ENCODE data around the gene PSMD1.

The PSMD1 gene

DNA sequence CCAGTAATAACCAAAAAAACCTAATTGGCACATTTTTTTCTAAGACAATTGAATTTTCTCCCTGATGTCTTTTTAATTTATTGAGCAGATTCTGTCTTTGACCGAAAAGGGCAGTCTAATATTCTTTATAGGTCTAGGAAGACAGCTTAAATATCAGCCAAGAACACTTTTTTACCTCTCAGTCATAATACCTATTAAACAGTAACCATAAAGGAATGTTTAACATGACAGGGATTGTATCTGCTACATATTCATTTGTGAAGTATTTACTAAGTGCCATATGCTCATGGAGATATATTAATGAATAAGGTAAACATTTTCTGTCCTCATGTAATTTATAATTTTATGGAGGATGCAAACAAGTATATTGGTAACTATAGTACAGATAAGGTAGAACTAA is 71.3 kb downstream of the PSMD1 start:
- Histone ChIP-seq H2AFZ (ENCODE audit: low read depth) (no peak overlapping the region), H3K79me2 (ENCODE audit: insufficient read depth, low read depth) (peaks cover 12% of the 10 kb centered on the region; the same call in 1 of the 2 replicates), H3K36me3 (ENCODE audit: insufficient read depth) (no peaks in the 10 kb centered on the region), H3K4me3 (IDR thresholded peaks at IDR 0.05; ENCODE audit: insufficient read depth, low read depth, low read length) (no peak overlapping the region), H3K4me2 (no peak overlapping the region), H3K9ac (no peak overlapping the region), H3K4me1 (ENCODE audit: low read depth, poor library complexity, severe bottlenecking) (peaks cover 19% of the 10 kb centered on the region), H4K20me1 (ENCODE audit: insufficient read depth) (no peaks in the 10 kb centered on the region), H3K27me3 (ENCODE audit: insufficient read depth, low read depth) (no peaks in the 10 kb centered on the region), H3K27ac (no peak overlapping the region)
- TF ChIP-seq, protein P1, sequence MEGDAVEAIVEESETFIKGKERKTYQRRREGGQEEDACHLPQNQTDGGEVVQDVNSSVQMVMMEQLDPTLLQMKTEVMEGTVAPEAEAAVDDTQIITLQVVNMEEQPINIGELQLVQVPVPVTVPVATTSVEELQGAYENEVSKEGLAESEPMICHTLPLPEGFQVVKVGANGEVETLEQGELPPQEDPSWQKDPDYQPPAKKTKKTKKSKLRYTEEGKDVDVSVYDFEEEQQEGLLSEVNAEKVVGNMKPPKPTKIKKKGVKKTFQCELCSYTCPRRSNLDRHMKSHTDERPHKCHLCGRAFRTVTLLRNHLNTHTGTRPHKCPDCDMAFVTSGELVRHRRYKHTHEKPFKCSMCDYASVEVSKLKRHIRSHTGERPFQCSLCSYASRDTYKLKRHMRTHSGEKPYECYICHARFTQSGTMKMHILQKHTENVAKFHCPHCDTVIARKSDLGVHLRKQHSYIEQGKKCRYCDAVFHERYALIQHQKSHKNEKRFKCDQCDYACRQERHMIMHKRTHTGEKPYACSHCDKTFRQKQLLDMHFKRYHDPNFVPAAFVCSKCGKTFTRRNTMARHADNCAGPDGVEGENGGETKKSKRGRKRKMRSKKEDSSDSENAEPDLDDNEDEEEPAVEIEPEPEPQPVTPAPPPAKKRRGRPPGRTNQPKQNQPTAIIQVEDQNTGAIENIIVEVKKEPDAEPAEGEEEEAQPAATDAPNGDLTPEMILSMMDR (conservative IDR thresholded peaks at IDR 0.05; ENCODE audit: low read depth, low read length) = no peak

DNA sequence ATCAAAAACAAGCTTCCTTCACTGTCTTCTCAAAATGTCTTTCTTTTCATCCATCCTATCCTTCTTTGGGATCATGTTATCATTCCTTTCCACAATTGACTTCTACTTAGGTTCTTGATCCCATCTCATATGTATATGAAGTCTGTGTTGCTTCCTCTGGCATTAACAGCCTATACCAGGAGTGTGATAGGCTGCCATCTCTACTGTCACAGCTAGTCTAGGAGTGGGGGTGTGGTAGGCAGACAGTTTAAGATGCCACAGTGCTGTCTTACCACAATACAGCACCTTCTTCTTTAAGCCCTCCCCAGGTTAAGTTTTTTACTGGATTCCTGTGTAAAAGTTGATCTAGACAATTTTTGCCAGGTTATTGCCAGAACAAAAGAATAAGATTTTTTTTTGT is 71.9 kb downstream of the PSMD1 start:
- TF ChIP-seq, protein P1 (conservative IDR thresholded peaks at IDR 0.05; ENCODE audit: low read depth, low read length) = no peak
- Histone ChIP-seq H3K4me1 (ENCODE audit: low read depth, poor library complexity, severe bottlenecking) (peaks cover 13% of the 10 kb centered on the region), H3K36me3 (ENCODE audit: insufficient read depth) (no peaks in the 10 kb centered on the region), H3K79me2 (ENCODE audit: insufficient read depth, low read depth) (peaks cover 7% of the 10 kb centered on the region; the same call in 1 of the 2 replicates), H3K9ac (no peak overlapping the region), H3K27ac (no peak overlapping the region; the same call in 1 of the 2 replicates), H3K4me2 (no peak overlapping the region), H3K4me3 (IDR thresholded peaks at IDR 0.05; ENCODE audit: insufficient read depth, low read depth, low read length) (no peak overlapping the region), H3K27me3 (ENCODE audit: insufficient read depth, low read depth) (no peaks in the 10 kb centered on the region), H2AFZ (ENCODE audit: low read depth) (no peak overlapping the region), H4K20me1 (ENCODE audit: insufficient read depth) (no peaks in the 10 kb centered on the region)

- TF ChIP-seq, protein P1 (conservative IDR thresholded peaks at IDR 0.05; ENCODE audit: low read depth, low read length) = no peak
- no peak overlapping the region for H2AFZ ChIP-seq (ENCODE audit: low read depth)
- H3K4me3 ChIP-seq (IDR thresholded peaks at IDR 0.05; ENCODE audit: insufficient read depth, low read depth, low read length) = no peak overlapping the region
- no peaks in the 10 kb centered on the region for H3K27me3 ChIP-seq (ENCODE audit: insufficient read depth, low read depth)
- no peak overlapping the region for H3K27ac ChIP-seq
- no peak overlapping the region for H3K4me2 ChIP-seq
- H3K79me2 ChIP-seq (ENCODE audit: insufficient read depth, low read depth) = peaks cover under 1% of the 10 kb centered on the region; the same call in 1 of the 2 replicates
- H4K20me1 ChIP-seq (ENCODE audit: insufficient read depth) = no peaks in the 10 kb centered on the region
- peaks cover 18% of the 10 kb centered on the region for H3K4me1 ChIP-seq (ENCODE audit: low read depth, poor library complexity, severe bottlenecking)
- no peak overlapping the region for H3K9ac ChIP-seq
- H3K36me3 ChIP-seq (ENCODE audit: insufficient read depth) = no peaks in the 10 kb centered on the region
These were observed 72.5 kb downstream of the PSMD1 start for GRCh38 chr2:231129216-231129615.

DNA sequence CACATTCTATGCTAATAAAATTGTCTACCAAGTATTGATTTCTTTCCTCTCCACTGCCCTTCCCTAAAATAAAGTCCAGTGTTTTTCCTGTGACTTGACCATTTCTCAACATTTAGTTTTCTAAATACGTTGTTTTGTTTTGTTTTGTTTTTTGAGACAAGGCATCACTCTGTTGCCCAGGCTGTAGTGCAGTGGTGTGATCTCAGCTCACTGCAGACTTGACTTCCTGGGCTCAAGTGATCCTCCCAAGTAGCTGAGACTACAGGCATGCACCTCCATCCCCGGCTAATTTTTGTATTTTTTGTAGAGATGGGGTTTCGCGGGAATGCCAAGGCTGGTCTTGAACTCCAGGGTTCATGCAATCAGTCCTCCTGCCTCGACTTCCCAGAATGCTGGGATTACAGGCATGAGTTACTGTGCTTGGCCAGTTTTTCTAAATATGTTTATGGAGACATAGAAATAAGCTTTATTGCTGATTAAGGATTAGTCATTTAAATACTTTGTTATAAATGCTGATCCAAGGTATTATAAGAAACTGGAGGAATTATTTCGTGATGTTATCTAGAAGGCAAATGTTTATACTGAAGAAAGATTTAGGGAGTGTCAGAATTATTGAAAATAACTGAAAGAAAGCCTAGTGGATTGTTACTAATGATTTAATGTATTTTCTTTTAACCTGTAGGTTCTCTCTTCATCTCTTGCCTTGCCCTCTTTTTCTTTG is 73.8 kb downstream of the PSMD1 start:
- Histone ChIP-seq H3K27ac (no peak overlapping the region), H3K4me1 (ENCODE audit: low read depth, poor library complexity, severe bottlenecking) (peaks cover 26% of the 10 kb centered on the region), H3K4me2 (no peak overlapping the region), H3K27me3 (ENCODE audit: insufficient read depth, low read depth) (no peaks in the 10 kb centered on the region), H3K9ac (no peak overlapping the region), H2AFZ (ENCODE audit: low read depth) (no peak overlapping the region), H3K79me2 (ENCODE audit: insufficient read depth, low read depth) (no peaks in the 10 kb centered on the region), H3K4me3 (IDR thresholded peaks at IDR 0.05; ENCODE audit: insufficient read depth, low read depth, low read length) (no peak overlapping the region), H4K20me1 (ENCODE audit: insufficient read depth) (no peaks in the 10 kb centered on the region), H3K36me3 (ENCODE audit: insufficient read depth) (no peaks in the 10 kb centered on the region)
- TF ChIP-seq, protein P1 (conservative IDR thresholded peaks at IDR 0.05; ENCODE audit: low read depth, low read length) = no peak

All from KMS-11 (cell line).